ENCODE measurements around the gene RAPGEF5. TPM values are rescaled to one million over a fixed set of nuclear protein-coding genes. Genes with fewer than 3 reads are reported as not detected.

RAPGEF5 gene
- polyA plus RNA-seq, 1 donor (not counting 4 experiments of a cell fraction or from before 2014, with no cell fraction given), result 2.1 TPM

DNA sequence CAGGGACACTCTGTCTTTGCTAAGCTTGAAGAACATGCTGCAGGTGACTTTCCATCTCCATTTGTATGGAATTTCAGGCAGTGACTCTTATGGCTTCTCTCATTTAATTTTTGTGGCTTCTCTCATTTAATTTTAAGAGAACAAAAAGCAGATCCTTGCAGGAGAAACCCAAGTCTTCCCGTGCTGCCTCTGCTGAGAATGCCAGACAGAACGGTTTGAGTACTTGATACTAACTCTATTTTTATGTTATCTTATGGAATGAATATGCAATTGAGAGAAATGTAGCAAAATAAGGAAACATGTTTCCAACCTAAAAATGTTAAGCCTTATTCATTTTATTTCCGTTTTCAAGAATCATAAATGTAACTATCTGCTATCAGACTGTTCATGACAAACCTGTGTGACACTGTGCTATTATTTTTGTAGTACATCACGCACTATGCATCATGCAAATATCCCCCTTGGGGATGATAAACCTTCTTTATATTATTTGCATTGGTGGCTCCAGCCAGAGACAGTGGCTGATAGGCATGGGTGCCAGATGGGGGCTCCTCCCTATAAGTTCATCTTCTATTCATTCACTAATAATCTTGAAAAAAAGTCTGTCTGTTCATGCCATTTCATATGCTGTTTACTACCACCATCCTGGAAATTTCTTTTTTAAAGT is 6.9 kb upstream of the RAPGEF5 start:
- no peaks in the 10 kb centered on the region for H3K9me3 ChIP-seq (ENCODE audit: control insufficient read depth, low read depth, low read length)
- no peak overlapping the region for H3K27ac ChIP-seq (ENCODE audit: control insufficient read depth, insufficient read depth, low read length)
- no peaks in the 10 kb centered on the region for H3K79me2 ChIP-seq (ENCODE audit: control insufficient read depth, insufficient read depth, low read length)
- no peaks in the 10 kb centered on the region for H3K4me1 ChIP-seq (ENCODE audit: control insufficient read depth, extremely low read depth, insufficient read depth, low read length)
- no peak for DNase-seq (ENCODE audit: low read depth, low spot score)
- TF ChIP-seq EZH2 (IDR thresholded peaks at IDR 0.05; ENCODE audit: low read length), result no peak
- TF ChIP-seq, protein P1, sequence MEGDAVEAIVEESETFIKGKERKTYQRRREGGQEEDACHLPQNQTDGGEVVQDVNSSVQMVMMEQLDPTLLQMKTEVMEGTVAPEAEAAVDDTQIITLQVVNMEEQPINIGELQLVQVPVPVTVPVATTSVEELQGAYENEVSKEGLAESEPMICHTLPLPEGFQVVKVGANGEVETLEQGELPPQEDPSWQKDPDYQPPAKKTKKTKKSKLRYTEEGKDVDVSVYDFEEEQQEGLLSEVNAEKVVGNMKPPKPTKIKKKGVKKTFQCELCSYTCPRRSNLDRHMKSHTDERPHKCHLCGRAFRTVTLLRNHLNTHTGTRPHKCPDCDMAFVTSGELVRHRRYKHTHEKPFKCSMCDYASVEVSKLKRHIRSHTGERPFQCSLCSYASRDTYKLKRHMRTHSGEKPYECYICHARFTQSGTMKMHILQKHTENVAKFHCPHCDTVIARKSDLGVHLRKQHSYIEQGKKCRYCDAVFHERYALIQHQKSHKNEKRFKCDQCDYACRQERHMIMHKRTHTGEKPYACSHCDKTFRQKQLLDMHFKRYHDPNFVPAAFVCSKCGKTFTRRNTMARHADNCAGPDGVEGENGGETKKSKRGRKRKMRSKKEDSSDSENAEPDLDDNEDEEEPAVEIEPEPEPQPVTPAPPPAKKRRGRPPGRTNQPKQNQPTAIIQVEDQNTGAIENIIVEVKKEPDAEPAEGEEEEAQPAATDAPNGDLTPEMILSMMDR (optimal IDR thresholded peaks at IDR 0.05 in 1 of 3, IDR thresholded peaks at IDR 0.05 in 1 of 3, conservative IDR thresholded peaks at IDR 0.05 in 1 of 3; ENCODE audit: extremely low read depth in 1 of 3, insufficient read depth in 2 of 3, low read length in 3 of 3), result no peak
- FAIRE-seq, result no peak
- H3K9ac ChIP-seq (ENCODE audit: control insufficient read depth, extremely low read depth, insufficient read depth, low read length), result no peak overlapping the region
- no peak overlapping the region for H3K4me3 ChIP-seq (ENCODE audit: control insufficient read depth in 2 of 3, extremely low read depth in 1 of 3, insufficient read depth in 2 of 3, low read depth in 1 of 3, low read length in 3 of 3)
- dilution Hi-C loops (cut with MboI; ENCODE audit: extremely low pct_ligation_motif_present, low sequenced_read_pairs), result no loop called here
- no peaks in the 10 kb centered on the region for H3K27me3 ChIP-seq (ENCODE audit: control insufficient read depth, extremely low read depth, insufficient read depth, low read length)
- no peaks in the 10 kb centered on the region for H3K9me1 ChIP-seq (ENCODE audit: control insufficient read depth, extremely low read depth, insufficient read depth, low read length)
- H2AFZ ChIP-seq (ENCODE audit: control insufficient read depth, low read length), result no peak overlapping the region
- no peaks in the 10 kb centered on the region for H3K36me3 ChIP-seq (ENCODE audit: control insufficient read depth in 2 of 2, extremely low read depth in 1 of 2, insufficient read depth in 2 of 2, low read length in 2 of 2)
- H4K20me1 ChIP-seq (ENCODE audit: control insufficient read depth, extremely low read depth, insufficient read depth, low read length), result no peaks in the 10 kb centered on the region
- no peak overlapping the region for H3K4me2 ChIP-seq (ENCODE audit: control insufficient read depth, extremely low read depth, insufficient read depth, low read depth, low read length)

DNA sequence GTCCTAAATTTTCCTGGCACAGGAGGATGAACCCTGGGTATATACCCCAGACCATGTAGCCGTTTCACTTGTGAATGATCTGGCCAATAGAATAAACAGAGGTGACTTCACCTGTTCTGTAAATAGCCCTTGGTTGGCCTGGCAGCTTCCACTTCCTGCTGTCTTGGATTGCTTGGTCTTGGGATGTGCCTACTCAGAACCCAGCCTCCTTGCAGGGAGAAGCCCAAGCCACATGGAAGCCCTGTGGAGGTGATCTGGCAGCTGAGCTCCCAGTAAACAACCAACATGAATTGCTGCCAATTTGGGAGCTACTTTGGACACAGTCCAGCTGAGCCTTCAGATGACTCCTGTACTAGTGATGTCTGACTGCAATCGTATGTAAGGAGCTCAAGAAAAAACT is 4.8 kb upstream of the RAPGEF5 start:
- H3K27me3 ChIP-seq (ENCODE audit: control insufficient read depth, extremely low read depth, insufficient read depth, low read length), result no peaks in the 10 kb centered on the region
- no peak overlapping the region for H3K4me3 ChIP-seq (ENCODE audit: control insufficient read depth in 2 of 3, extremely low read depth in 1 of 3, insufficient read depth in 2 of 3, low read depth in 1 of 3, low read length in 3 of 3)
- no peaks in the 10 kb centered on the region for H3K9me3 ChIP-seq (ENCODE audit: control insufficient read depth, low read depth, low read length)
- FAIRE-seq (no peak), DNase-seq (ENCODE audit: low read depth, low spot score) (no peak)
- dilution Hi-C loops (cut with MboI; ENCODE audit: extremely low pct_ligation_motif_present, low sequenced_read_pairs), result no loop called here
- H4K20me1 ChIP-seq (ENCODE audit: control insufficient read depth, extremely low read depth, insufficient read depth, low read length), result no peaks in the 10 kb centered on the region
- no peak overlapping the region for H3K27ac ChIP-seq (ENCODE audit: control insufficient read depth, insufficient read depth, low read length)
- peaks cover 10% of the 10 kb centered on the region for H3K4me1 ChIP-seq (ENCODE audit: control insufficient read depth, extremely low read depth, insufficient read depth, low read length)
- no peak overlapping the region for H3K4me2 ChIP-seq (ENCODE audit: control insufficient read depth, extremely low read depth, insufficient read depth, low read depth, low read length)
- TF ChIP-seq, protein P1 (optimal IDR thresholded peaks at IDR 0.05 in 1 of 3, IDR thresholded peaks at IDR 0.05 in 1 of 3, conservative IDR thresholded peaks at IDR 0.05 in 1 of 3; ENCODE audit: extremely low read depth in 1 of 3, insufficient read depth in 2 of 3, low read length in 3 of 3), result no peak
- no peak for TF ChIP-seq EZH2 (IDR thresholded peaks at IDR 0.05; ENCODE audit: low read length)
- no peak overlapping the region for H2AFZ ChIP-seq (ENCODE audit: control insufficient read depth, low read length)
- H3K9ac ChIP-seq (ENCODE audit: control insufficient read depth, extremely low read depth, insufficient read depth, low read length), result no peak overlapping the region
- no peaks in the 10 kb centered on the region for H3K9me1 ChIP-seq (ENCODE audit: control insufficient read depth, extremely low read depth, insufficient read depth, low read length)
- H3K79me2 ChIP-seq (ENCODE audit: control insufficient read depth, insufficient read depth, low read length), result no peaks in the 10 kb centered on the region
- H3K36me3 ChIP-seq (ENCODE audit: control insufficient read depth in 2 of 2, extremely low read depth in 1 of 2, insufficient read depth in 2 of 2, low read length in 2 of 2), result no peaks in the 10 kb centered on the region

All from keratinocyte (primary cell).